GM19467 (cell line): ENCODE results near the gene GFY.

ENCODE experiments used
- ATAC-seq: cut with Tn5 transposase; IDR thresholded peaks from one replicate; pipeline ENCODE4 v1.9.1; 2021; ENCODE audit warnings: mild to moderate bottlenecking, moderate library complexity; ENCODE audit not compliant: unreplicated experiment

GFY gene

DNA sequence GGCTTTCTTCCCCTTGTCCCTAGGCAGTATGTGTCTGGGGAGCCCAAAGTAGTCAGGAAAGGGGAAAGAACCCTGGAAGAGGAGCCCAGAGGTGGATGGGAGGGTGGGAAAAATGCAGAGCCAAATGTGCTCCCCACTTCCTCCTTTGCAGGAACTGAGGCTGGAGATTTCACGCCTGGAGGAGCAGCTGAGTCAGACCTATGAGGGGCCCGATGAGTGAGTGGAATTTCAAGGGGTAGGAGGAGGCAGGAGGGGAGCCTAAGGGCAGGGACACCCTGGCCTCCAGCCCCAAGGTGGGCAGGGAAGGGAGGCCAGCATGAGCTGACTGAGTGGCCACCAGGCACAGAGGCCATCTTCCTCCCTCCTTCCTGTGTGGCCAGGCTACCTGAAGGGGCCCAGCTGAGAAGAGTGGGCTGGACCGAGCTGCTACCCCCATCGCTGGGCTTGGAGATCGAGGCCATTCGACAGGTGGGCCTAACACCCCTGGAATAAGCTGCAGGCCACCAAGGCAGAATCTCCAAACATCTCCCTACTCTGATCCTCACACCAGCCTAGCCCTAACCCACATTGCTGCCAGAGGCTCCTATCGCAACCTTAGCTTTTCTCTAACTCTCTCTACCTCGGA, 16.3 kb upstream of the GFY start:
- no peak for ATAC-seq

DNA sequence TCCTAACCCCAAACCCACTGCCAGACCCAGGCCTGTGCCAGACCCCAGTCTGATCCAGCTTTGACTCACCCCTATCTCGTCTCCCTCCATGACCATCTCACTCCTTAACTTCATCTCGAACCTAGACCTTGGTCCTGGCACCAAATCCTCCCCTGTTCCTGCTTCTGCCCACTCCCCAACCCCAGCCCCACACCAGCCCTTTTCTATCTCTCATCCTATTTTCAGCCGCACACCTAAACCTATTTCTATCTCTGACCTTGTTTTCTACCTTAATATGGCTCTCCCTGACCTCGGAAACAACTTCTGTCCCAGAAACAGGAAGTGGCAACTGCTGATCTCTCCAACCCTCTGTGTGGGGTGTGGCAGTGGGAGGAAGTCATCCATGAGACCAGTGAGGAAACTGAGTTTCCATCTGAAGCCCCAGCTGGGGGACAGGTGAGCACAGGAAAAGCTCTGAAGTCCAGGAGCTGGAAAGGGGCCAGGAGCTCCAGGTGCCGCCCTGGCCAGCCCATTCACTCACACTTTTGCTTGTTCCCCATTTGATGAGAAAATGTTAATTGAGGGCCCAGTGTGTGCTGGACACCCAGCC, 15.7 kb upstream of the GFY start:
- ATAC-seq = no peak

DNA sequence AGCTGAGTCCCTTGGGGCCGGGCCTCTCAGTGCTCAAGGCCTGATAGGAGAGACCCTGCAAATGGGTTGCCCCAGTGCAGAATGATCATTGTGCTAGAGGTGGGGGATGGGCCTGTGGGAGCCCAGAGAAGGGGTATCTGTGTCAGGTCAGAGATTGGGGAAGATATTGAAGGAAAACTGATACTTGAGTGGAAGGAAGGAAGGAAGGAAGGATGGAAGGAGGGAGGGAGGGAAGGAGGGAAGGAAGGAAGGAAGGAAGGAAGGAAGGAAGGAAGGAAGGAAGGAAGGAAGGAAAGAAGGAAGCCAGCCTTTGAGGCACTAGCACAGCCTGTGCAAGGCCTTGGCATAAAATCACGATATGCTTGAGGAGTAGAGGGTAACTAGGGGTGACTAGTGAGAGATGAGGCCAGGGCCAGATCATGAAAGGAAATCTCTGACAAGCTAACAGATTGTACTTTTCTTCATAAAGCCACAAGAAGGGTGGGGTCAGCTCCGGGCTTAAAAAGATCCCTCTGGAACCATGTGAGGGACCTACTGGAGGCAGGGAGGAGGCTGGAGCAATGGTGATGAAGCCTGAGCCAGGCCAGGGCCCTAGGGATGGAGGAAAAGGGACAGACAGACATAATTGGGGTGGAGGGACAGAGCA, 13.4 kb upstream of the GFY start:
- ATAC-seq = no peak

DNA sequence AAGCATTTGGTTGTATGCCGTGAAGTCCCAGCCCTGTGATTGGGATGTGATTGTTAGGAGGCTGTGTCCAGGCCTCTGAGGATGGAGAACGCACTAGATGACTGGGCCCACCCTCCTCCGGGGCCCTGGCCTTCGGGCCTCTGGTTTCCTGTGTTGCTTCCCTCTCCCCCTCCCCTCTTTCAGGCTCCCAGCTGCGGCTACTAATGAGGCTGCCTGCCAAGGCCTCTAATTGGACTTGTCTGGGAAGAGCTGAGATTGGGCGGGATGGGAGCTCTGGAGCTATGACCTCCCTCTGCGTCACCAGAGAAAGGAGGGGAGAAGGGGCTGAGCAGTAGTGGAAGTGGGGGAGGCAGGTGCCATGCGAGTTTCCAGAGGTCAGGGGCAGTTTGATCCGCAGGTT, 11.8 kb upstream of the GFY start:
- no peak for ATAC-seq

DNA sequence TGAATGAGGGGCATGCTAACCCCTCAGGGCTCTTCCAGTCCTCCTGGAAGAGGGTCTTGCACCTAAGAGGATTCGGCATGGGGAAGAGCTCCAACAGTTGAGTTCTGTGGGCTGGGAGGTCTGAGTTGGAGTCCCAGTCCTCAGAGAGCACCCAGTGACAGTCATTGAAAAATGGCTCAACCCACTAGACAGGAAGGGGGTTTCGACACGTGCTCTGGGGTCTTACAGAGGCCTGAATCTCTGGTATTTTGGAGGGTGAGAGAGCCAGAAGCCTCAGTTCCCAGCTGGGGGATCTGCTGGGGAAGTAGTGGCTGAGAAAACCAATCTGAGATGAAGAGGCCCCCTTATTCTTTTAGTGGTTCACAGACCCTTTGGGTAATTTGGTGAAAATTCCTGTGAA, 10.9 kb upstream of the GFY start:
- no peak for ATAC-seq

DNA sequence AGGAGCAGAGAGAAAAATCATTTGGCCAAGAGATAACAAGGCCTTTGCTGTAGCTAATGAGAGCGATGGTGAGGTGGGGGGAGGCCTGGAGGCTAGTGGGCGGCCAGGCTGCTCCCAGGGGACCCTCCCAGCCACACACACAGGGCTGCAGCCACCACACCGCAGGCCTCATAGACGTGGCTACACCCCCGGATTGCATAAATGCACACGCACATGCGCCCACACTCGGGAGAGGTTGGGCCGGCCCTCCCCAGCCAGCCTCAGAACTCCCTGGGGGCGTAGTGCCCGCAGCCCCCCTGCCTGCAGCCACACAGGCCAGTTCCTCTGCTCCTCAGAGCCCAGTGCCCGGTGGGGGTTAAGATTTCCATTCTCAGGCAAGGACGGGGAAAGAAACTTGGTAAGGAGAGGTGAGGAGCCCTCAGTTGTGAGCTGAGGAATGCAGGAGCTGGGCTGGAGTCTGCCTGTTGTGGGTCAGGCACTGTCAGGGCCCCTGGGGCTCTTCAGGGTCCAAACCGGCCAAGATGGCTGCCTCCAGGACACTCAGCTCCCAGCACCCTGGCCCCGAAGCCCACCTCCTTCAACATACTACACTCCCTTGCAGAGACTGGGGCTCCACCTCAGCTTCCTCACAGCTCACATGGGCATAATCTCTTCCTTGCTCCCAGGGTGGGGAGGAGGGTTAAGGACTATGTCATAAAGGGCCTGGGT, 9.9 kb upstream of the GFY start:
- no peak for ATAC-seq

DNA sequence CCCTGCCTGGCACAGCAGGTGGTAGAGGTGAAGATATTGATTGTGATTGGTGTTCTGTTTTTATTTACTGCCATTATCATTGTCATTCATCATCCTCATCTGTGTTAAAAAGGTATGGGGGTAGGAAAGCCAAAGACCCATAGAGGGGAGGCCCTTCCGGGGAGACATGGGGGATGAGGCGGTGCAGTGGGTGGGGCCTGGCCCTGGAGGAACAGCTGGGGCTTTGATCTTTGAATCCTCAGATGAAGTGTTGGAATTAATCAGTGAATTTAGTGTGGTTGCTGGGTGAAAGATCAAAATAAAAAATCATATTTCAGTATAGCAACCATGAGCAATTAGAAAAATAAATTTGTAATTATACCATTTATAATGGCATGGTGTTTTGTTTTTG, 9.4 kb upstream of the GFY start:
- no peak for ATAC-seq

DNA sequence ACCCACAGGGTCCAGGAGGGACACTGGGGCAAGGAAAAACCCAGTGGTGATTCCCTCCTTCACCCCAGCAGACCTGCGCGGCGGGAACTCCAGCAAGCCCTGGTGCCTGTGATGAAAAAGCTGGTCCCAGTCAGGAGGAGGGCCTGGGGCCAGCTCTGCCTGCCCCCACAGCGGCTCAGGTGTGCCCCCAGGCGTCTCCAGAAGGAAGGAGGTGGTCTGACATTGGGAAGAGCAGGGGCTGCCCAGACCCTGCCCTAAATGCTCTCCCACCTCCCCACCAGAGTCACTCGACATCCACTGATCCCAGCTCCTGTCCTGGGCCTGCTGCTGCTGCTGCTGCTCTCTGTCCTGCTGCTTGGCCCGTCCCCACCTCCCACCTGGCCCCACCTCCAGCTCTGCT, 8.1 kb upstream of the GFY start:
- ATAC-seq = no peak

DNA sequence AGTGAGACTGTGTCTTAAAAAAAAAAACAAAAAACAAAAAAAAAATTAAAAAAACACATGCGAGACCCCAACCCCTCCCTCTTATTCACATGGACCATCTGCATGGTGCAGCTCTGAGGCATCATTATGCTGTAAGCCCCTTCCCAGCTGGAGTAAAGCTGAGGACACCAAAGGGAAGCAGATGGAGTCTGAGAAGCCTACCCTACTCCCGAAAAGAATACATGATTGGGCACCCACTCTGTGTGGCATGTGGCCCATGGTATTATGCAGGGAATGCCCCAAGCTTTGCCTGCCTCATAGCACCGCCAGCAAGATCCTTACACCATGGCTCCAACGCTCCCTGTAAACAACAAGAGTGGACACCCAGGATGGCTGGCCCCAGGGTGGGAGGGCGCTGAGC, 6.7 kb upstream of the GFY start:
- ATAC-seq = no peak

DNA sequence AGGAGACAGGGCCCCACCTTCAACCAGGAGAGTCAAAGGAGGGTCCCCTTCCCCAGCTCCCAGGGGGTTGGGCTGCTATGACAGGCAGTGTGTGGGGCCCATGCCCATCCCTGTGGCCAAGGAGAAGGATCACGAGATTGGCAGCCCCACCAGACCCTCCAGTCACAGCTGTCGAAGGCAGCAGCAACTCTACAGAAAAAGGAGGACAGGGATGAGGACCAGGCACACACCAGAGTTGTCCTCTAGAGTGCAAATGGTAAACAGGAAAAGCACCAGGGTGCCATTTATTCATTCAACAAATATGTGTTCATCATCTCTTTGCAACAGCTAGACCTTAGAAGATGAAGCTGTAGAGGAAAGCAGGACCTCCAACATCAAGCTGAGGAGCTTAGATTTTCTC, 6.0 kb upstream of the GFY start:
- ATAC-seq = no peak

DNA sequence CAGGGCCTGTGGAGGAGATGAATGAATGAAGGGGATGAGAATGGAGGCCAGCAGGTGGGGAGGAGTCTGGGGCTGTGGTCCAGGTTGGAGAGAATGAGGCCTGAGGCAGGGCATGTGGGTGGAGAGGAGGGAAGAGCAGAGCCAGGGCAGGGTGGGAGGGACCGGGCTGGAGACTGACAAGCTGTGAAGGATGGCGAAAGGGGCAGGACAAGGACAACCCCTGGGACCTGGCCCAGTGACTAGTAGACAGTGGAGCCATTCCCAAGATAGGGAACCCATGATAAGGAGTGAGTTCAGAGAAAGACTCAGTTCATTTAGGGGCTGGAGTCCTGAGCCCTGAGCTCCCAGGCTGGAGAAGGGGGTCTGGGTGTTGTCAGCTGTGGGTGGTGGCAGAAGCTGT, 5.0 kb upstream of the GFY start:
- ATAC-seq = no peak

DNA sequence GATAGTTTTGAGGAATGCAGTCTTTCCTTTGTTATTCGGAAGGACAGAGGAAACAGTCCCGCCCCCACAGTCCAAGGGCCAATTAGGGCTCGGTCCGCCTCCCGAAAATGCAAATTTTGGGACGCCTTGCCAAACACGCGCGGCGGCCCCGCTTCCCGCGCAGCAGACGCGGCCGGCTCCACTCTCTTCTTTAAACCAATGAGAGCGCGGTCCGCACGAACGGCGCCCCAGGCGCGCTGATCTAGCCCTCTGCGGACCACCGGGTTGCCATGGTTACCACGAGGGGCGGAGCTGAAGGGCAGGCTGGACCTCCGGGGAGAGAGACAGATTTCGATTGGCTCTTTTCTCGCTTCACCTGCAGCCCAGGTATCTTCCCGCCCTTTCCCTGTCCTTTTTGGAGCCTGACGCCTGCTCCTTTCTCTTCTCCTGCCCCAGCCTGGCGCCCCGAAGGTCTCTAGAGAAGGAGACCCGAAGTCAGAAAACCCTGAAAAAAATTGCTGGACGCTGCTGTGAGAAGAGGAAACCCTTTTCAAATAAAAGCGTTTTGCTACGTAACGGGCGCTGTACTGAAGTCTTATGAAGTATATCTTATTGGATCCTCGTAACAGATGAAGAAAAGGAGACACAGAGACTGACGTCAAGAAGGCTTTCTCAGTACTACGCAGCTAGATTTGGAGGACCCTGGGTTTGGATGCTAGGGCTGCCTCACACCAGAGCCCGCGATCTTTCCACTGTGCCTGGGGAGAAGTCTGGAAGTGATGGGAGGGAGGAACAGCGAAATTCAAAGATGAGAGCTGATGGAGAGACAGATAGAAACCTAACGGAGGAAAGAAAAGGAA, 3.9 kb upstream of the GFY start:
- no peak for ATAC-seq

DNA sequence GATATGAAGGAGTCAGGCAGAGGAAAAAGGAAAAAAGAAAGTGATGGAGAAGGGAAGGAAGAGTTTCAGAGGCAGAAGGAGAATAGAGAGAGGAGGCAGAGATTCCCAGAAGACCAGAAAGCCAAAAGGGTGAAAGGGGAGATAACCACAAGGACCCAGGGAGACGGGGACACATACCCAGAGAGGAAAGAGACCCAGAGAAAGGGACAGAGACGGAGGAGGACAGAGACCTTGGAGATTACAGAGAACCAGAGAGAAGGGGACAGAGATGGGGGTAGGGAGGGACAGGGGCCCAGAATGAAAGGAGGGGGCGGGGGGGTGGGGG, 3.3 kb upstream of the GFY start:
- ATAC-seq = no peak

DNA sequence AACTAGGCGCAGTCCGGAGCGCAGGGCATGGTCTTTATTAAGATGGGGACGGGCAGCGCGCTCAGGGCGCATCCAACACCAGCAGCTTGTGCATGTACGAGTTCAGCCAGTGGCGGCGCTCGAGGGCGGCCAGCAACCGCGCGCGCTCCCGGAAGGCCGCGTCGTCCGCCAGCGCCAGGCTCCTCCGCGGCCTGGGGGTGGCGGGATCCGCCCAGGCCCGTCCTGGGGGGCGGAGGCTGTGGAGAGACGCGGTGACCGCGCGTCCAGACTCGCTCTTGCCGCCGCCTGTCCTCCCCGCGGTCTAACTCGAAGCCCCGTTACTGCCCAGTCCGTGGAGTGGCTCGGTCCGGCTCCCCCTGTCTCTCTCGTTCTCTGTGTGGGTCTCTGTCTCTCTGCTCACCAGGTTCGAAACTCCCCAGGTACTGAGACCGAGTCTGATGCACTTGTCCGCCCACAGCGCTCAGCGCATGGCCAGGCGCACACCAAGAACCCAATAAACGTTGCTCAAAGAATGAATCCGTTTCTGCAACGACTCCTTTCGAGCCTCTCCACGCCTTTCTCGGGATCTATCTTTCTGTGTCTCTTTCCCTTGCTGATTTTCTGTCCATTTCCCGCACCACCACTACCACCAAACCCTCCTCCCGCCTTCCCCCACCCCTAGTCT, 2.6 kb upstream of the GFY start:
- no peak for ATAC-seq

DNA sequence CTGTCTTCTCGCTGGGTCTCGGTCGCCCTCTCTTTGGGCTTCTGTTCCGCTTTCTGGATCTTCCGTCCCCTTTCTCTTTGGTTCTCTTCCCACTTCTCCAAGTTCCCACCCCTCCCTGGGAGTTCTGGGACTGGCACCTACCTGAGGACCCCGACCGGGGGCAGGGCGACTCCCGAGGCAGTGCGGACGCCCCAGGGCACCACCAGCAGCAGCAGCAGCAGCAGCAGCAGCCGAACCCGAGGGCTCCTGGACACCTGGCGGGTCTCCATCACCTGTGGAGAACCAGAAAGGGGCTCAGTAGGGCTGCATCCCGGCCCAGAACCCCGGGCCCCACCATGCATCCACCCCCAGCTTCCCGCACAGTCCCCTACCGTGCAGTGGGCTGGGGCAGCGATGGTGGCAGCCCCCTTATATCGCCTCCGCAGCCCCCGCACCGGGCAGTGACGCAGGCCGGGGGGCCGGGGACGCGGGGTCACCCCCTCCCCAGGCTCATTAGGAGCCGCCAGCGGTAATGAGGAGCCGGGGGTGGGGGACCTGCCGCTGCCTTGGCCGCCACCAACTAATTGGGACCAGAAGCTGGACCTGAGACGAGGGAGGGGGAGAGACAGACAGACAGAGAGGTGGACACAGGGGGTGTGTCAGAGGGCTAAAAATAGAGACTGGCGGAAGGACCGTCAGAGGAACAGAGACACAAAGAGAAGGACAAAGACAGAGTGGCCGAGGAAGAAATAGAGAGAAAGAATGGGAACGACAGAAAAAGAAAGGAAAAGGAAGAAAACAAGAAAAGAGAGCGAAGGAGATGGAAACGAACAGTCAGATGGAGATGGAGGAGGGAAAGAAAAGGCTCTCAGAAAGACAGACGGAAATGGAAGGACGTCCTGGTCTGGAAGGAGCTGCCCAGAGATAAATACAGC, 1.9 kb upstream of the GFY start, which contains the start of gene PTH2:
Gene PTH2, minus strand, starts transcription at position 371 of the 914 bp plus-strand sequence. Its CDS starts 102 bp downstream, at position 269.
- ATAC-seq = no peak

DNA sequence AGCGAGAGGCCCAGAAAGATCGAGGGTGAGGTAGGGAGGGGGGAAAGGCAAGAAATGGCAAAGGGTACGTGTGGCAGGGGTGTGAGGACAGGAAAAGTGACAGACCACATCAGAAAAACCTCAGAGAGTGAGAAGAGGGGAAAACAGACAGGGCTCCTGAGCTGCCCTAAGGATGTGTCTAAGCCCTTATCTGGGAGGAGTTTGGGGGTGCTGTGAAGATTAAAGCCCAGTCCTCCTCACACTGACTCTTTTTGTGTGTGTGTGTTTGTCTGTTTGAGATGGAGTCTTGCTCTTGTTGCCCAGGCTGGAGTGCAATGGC, 1.2 kb upstream of the GFY start:
- ATAC-seq = no peak

DNA sequence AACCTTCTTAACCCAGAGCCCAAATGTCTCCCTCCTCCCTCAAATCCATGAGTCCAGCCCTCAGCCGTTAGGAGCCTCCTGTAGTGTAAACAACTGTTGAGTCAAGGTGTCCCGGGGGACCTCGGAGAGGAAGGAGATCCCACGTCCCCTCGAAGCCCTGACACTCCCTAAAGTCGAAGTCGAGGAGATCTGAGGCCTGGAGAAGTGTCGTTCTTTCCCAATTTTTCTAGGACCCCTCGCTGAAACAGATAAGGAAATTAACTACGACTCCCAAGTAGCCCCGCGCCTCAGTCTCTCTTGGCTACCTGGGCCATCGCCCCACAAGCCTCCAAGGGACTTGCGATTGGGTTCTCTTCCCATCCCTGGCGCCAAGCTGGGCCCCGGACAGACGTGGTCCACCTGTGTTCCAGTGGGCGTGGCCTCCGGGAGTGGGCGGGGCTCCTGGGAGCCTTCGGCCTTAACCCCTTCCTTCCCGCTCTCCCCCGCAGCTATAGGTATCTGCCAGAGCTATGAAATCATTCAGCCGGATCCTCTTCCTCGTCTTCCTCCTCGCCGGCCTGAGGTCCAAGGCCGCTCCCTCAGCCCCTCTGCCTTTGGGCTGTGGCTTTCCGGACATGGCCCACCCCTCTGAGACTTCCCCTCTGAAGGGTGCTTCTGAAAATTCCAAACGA, 869 bp downstream of the GFY start:
- ATAC-seq = no peak

DNA sequence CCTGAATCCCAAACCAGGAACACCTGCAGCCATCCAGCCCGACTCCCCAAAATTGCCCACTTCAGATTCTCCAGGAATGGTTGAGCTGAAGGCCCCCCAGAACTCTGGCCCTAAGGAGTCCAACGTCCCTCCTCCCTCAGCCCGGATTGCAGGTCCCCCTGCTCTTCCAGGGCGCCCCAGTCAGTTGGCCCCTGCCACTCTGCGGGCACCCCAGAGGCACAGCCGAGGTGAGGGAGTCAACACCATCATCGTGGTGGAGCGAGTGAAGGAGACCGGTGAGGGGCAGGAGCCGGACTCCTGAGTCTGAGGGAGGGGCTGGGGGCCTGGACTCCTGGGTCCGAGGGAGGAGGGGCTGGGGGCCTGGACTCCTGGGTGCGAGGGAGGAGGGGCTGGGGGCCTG, 2.2 kb downstream of the GFY start:
- no peak for ATAC-seq

DNA sequence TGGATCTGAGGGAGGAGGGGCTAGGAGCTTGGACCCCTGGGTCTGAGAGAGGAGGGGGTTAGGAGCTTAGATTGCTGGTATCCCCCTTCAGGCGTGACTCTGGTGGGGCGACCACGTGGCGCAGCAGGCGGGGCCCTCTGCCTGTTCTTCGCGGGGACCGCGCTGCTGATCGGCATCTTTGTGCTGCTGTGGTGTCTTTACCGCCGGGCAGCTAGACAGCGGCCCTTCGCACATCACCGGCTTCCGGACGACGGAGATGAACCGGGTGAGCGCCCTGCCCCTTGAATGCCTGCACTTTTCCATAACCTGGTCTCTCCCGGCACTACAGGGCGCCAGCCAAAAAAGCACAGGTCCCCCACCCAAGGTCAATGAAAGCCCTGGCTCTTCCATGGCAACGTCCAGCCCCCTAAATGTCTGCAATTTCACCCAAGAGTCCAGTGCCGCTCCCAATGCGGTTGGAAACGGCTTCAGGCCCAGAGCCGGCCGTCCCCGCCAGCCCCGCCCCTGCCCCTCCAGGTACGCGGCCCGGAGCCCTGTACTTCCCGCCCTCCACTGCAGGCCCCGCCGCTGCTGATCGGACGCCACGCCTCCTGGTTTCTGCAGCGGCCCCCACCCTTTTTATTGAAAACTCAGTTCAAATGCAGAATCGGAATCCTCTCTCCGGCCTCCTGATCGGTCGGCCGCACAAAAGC, 2.8 kb downstream of the GFY start:
- ATAC-seq = no peak
